Measurements from ENCODE around the gene GJB3.

The GJB3 gene

DNA sequence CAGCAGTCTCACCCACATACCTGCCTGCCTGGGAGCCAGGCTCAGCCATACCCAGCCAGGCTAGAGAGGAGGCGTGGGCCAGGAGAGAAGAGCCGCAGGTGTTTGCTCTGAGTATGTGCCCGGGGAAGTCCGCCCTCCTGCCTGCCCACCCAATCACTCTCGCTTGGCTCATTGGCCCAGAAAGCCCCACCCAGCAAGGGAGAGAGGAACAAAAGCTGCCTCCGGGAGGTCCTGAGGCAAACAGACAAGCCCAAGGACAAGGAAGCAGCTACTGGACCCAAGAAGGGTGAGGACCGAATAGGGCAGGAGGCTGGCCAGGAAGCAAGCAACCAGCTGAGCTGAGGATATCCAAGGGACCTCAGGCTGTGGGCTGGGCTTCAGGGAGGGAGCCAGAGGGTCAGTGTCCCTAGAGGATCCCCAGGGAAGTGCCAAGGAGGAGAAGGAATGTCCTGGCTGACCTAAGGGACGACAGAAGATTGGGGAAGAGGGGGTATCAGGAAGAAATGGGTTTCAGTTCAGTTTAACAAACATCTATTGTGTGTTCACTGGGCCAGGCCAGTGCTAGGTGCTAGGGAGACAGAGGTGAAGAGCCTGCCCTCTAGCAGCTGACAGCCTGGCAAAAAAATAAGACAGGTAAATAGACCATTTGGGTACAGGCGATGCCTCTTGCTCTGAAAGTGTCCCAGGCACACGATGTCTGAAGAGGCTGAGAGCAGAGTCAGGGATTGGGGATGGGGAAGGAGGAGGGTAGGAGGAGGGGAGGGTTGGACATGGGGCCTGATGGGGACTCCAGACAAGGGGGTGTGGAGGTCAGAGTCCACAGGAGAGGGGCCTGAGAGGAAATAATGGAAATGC, 21.3 kb upstream of the GJB3 start, which contains the start of gene GJB4:
Gene GJB4 (plus strand): TSS at position 238 of the 855 bp plus-strand sequence. CDS start 1,515 bp downstream, outside the sequence.
- Histone ChIP-seq H3K4me1 (ENCODE audit: control insufficient read depth, low read length) (no peaks in the 10 kb centered on the region), H3K27ac (ENCODE audit: low read depth, low read length) (no peak within 1 kb of the TSS), H3K36me3 (ENCODE audit: control insufficient read depth, low read length) (no peaks in the 10 kb centered on the region), H3K4me2 (ENCODE audit: low read length) (no peak within 1 kb of the TSS), H3F3A (ENCODE audit: control insufficient read depth, insufficient read depth) (no peaks in the 10 kb centered on the region), H3K79me2 (ENCODE audit: control insufficient read depth, low read length) (no peaks in the 10 kb centered on the region), H3K9me3 (ENCODE audit: control insufficient read depth, insufficient read depth, low read length) (no peaks in the 10 kb centered on the region), H3K9me2 (replicated peaks; ENCODE audit: control insufficient read depth, low read length) (no peaks in the 10 kb centered on the region), H3K4me3 (ENCODE audit: low read length) (no peak within 1 kb of the TSS), H3K27me3 (ENCODE audit: control insufficient read depth, low read length) (no peaks in the 10 kb centered on the region), H4K20me1 (ENCODE audit: control insufficient read depth, insufficient read depth, low read depth, low read length) (no peaks in the 10 kb centered on the region)
- TF ChIP-seq EZH2phosphoT487 (IDR thresholded peaks at IDR 0.05; ENCODE audit: borderline replicate concordance, low read length), result no peak
- TF ChIP-seq, protein P1, sequence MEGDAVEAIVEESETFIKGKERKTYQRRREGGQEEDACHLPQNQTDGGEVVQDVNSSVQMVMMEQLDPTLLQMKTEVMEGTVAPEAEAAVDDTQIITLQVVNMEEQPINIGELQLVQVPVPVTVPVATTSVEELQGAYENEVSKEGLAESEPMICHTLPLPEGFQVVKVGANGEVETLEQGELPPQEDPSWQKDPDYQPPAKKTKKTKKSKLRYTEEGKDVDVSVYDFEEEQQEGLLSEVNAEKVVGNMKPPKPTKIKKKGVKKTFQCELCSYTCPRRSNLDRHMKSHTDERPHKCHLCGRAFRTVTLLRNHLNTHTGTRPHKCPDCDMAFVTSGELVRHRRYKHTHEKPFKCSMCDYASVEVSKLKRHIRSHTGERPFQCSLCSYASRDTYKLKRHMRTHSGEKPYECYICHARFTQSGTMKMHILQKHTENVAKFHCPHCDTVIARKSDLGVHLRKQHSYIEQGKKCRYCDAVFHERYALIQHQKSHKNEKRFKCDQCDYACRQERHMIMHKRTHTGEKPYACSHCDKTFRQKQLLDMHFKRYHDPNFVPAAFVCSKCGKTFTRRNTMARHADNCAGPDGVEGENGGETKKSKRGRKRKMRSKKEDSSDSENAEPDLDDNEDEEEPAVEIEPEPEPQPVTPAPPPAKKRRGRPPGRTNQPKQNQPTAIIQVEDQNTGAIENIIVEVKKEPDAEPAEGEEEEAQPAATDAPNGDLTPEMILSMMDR (IDR thresholded peaks at IDR 0.05; ENCODE audit: low read depth, low read length, poor library complexity, severe bottlenecking), result no peak

DNA sequence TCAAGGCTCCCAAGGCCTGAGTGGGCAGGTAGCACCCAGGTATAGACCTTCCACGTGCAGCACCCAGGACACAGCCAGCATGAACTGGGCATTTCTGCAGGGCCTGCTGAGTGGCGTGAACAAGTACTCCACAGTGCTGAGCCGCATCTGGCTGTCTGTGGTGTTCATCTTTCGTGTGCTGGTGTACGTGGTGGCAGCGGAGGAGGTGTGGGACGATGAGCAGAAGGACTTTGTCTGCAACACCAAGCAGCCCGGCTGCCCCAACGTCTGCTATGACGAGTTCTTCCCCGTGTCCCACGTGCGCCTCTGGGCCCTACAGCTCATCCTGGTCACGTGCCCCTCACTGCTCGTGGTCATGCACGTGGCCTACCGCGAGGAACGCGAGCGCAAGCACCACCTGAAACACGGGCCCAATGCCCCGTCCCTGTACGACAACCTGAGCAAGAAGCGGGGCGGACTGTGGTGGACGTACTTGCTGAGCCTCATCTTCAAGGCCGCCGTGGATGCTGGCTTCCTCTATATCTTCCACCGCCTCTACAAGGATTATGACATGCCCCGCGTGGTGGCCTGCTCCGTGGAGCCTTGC, 19.7 kb upstream of the GJB3 start:
- Histone ChIP-seq H4K20me1 (ENCODE audit: control insufficient read depth, insufficient read depth, low read depth, low read length) (no peaks in the 10 kb centered on the region), H3K4me3 (ENCODE audit: low read length) (no peak overlapping the region), H3K36me3 (ENCODE audit: control insufficient read depth, low read length) (no peaks in the 10 kb centered on the region), H3K9me3 (ENCODE audit: control insufficient read depth, insufficient read depth, low read length) (no peaks in the 10 kb centered on the region), H3K4me2 (ENCODE audit: low read length) (no peak overlapping the region), H3K9me2 (replicated peaks; ENCODE audit: control insufficient read depth, low read length) (no peaks in the 10 kb centered on the region), H3F3A (ENCODE audit: control insufficient read depth, insufficient read depth) (no peaks in the 10 kb centered on the region), H3K79me2 (ENCODE audit: control insufficient read depth, low read length) (no peaks in the 10 kb centered on the region), H3K4me1 (ENCODE audit: control insufficient read depth, low read length) (no peaks in the 10 kb centered on the region), H3K27ac (ENCODE audit: low read depth, low read length) (no peak overlapping the region), H3K27me3 (ENCODE audit: control insufficient read depth, low read length) (no peaks in the 10 kb centered on the region)
- TF ChIP-seq, protein P1 (IDR thresholded peaks at IDR 0.05; ENCODE audit: low read depth, low read length, poor library complexity, severe bottlenecking), result no peak
- TF ChIP-seq EZH2phosphoT487 (IDR thresholded peaks at IDR 0.05; ENCODE audit: borderline replicate concordance, low read length), result no peak

DNA sequence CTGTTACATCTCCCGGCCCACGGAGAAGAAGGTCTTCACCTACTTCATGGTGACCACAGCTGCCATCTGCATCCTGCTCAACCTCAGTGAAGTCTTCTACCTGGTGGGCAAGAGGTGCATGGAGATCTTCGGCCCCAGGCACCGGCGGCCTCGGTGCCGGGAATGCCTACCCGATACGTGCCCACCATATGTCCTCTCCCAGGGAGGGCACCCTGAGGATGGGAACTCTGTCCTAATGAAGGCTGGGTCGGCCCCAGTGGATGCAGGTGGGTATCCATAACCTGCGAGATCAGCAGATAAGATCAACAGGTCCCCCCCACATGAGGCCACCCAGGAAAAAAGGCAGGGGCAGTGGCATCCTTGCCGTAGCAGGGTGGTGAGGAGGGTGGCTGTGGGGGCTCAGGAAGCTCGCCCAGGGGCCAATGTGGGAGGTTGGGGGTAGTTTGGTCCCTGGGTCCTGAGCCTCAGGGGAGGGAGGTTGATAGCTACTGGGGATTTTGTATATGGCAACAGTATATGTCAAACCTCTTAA, 19.2 kb upstream of the GJB3 start:
- Histone ChIP-seq H3K27me3 (ENCODE audit: control insufficient read depth, low read length) (no peaks in the 10 kb centered on the region), H3K4me1 (ENCODE audit: control insufficient read depth, low read length) (no peaks in the 10 kb centered on the region), H3K36me3 (ENCODE audit: control insufficient read depth, low read length) (no peaks in the 10 kb centered on the region), H3K79me2 (ENCODE audit: control insufficient read depth, low read length) (no peaks in the 10 kb centered on the region), H3F3A (ENCODE audit: control insufficient read depth, insufficient read depth) (no peaks in the 10 kb centered on the region), H3K9me2 (replicated peaks; ENCODE audit: control insufficient read depth, low read length) (no peaks in the 10 kb centered on the region), H4K20me1 (ENCODE audit: control insufficient read depth, insufficient read depth, low read depth, low read length) (no peaks in the 10 kb centered on the region), H3K4me2 (ENCODE audit: low read length) (no peak overlapping the region), H3K4me3 (ENCODE audit: low read length) (no peak overlapping the region), H3K27ac (ENCODE audit: low read depth, low read length) (no peak overlapping the region), H3K9me3 (ENCODE audit: control insufficient read depth, insufficient read depth, low read length) (no peaks in the 10 kb centered on the region)
- TF ChIP-seq, protein P1 (IDR thresholded peaks at IDR 0.05; ENCODE audit: low read depth, low read length, poor library complexity, severe bottlenecking), result no peak
- no peak for TF ChIP-seq EZH2phosphoT487 (IDR thresholded peaks at IDR 0.05; ENCODE audit: borderline replicate concordance, low read length)
